CD14-positive monocyte (primary cell): ENCODE data around the gene DPPA4. TPM values are rescaled to one million over a fixed set of nuclear protein-coding genes. Genes with fewer than 3 reads are reported as not detected.

Source experiments
- DNase-seq, 3 donors: peaks; one replicate each; pipeline ENCODE4 v3.0.0-alpha.2; 2011 to 2022
- H2AFZ ChIP-seq: 2 replicates; pipeline ENCODE4 v1.6.0; 2012; ENCODE audit warnings: mild to moderate bottlenecking, low read depth, low read length, inconsistent platforms; ENCODE audit not compliant: insufficient read depth, poor library complexity, severe bottlenecking
- H3K27ac ChIP-seq, 2 donors: 1 replicate in 1 of 2; 2 replicates in 1 of 2; pipeline ENCODE4 v1.5.1; 2012 to 2013; ENCODE audit warnings: low read length in 2 of 2, control low read depth in 1 of 2, inconsistent platforms in 1 of 2, low read depth in 1 of 2, mild to moderate bottlenecking in 1 of 2
- H3K27me3 ChIP-seq, 2 donors: one replicate each; pipeline versions ENCODE4 v1.6.0 to v1.6.1; 2011 to 2013; ENCODE audit warnings: low read length in 2 of 2; ENCODE audit not compliant: control insufficient read depth in 2 of 2, insufficient read depth in 2 of 2
- H3K36me3 ChIP-seq, 2 donors: replicated peaks in 1 of 2; 1 replicate in 1 of 2; 2 replicates in 1 of 2; pipeline versions ENCODE4 v1.5.1 to v1.6.1; 2012 to 2013; ENCODE audit warnings: low read length in 2 of 2, control low read depth in 1 of 2, inconsistent platforms in 1 of 2, mild to moderate bottlenecking in 1 of 2; ENCODE audit not compliant: insufficient read depth in 2 of 2, control insufficient read depth in 1 of 2
- H3K4me1 ChIP-seq, 2 donors: 1 replicate in 1 of 2; 2 replicates in 1 of 2; pipeline versions ENCODE4 v1.5.1 to v1.6.1; 2012 to 2013; ENCODE audit warnings: low read length in 2 of 2, control low read depth in 1 of 2, inconsistent platforms in 1 of 2, mild to moderate bottlenecking in 1 of 2, moderate library complexity in 1 of 2; ENCODE audit not compliant: insufficient read depth in 2 of 2, control insufficient read depth in 1 of 2
- H3K4me2 ChIP-seq: replicated peaks from 2 replicates; pipeline ENCODE3; 2012; ENCODE audit warnings: low read length, moderate library complexity, mild to moderate bottlenecking; ENCODE audit not compliant: poor library complexity, severe bottlenecking; ENCODE audit errors: extremely low read depth
- H3K4me3 ChIP-seq, 3 experiments: fragments of 200-600 bp in 1 of 3; sonication (generic) in 1 of 3; replicated peaks in 1 of 3; 1 replicate in 2 of 3; 2 replicates in 1 of 3; pipeline ENCODE4 v1.5.1; 2011 to 2013; ENCODE audit warnings: low read length in 3 of 3, mild to moderate bottlenecking in 3 of 3, control low read depth in 2 of 3, low read depth in 2 of 3, inconsistent platforms in 1 of 3, moderate library complexity in 1 of 3
- H3K79me2 ChIP-seq: 2 replicates; pipeline ENCODE4 v1.6.0; 2012; ENCODE audit warnings: mild to moderate bottlenecking, control low read depth, inconsistent platforms, low read length, moderate library complexity; ENCODE audit not compliant: insufficient read depth
- H3K9ac ChIP-seq: 2 replicates; pipeline ENCODE4 v1.6.0; 2017; ENCODE audit warnings: low read length, mild to moderate bottlenecking; ENCODE audit not compliant: insufficient read depth, poor library complexity, severe bottlenecking
- H3K9me3 ChIP-seq, 2 donors: replicated peaks in 1 of 2; 1 replicate in 1 of 2; 2 replicates in 1 of 2; pipeline versions ENCODE4 v1.5.1 to v1.6.1; 2012 to 2013; ENCODE audit warnings: low read length in 2 of 2, control low read depth in 1 of 2; ENCODE audit not compliant: control insufficient read depth in 1 of 2, insufficient read depth in 1 of 2
- H4K20me1 ChIP-seq: 2 replicates; pipeline ENCODE4 v1.6.0; 2012; ENCODE audit warnings: mild to moderate bottlenecking, low read length, control low read depth, moderate library complexity; ENCODE audit not compliant: insufficient read depth
- H3K27ac Mint-ChIP-seq, 7 donors: one replicate each; pipeline ENCODE4 v1.8.0; 2020; ENCODE audit warnings: mild to moderate bottlenecking in 7 of 7, mixed read lengths in 7 of 7, moderate library complexity in 6 of 7, inconsistent platforms in 2 of 7
- H3K27me3 Mint-ChIP-seq, 3 donors: one replicate each; pipeline ENCODE4 v1.8.0; 2021 to 2022; ENCODE audit warnings: low read depth in 3 of 3, mild to moderate bottlenecking in 3 of 3, mixed read lengths in 3 of 3, moderate library complexity in 3 of 3, inconsistent platforms in 1 of 3
- H3K36me3 Mint-ChIP-seq, 2 donors: one replicate each; pipeline ENCODE4 v1.8.0; 2020; ENCODE audit warnings: mixed read lengths in 2 of 2, inconsistent platforms in 1 of 2, mild to moderate bottlenecking in 1 of 2
- H3K4me1 Mint-ChIP-seq: one replicate; pipeline ENCODE4 v1.8.0; 2020; ENCODE audit warnings: mild to moderate bottlenecking, mixed read lengths
- H3K4me3 Mint-ChIP-seq, 2 donors: one replicate each; pipeline ENCODE4 v1.8.0; 2020; ENCODE audit warnings: mild to moderate bottlenecking in 2 of 2, mixed read lengths in 2 of 2, moderate library complexity in 1 of 2
- H3K9me3 Mint-ChIP-seq, 7 donors: one replicate each; pipeline ENCODE4 v1.8.0; 2020 to 2022; ENCODE audit warnings: mixed read lengths in 7 of 7, mild to moderate bottlenecking in 6 of 7, moderate library complexity in 6 of 7, inconsistent platforms in 2 of 7
- WGBS: methylation state at CpG from one replicate; pipeline ENCODE4 v1.1.5; 2013; ENCODE audit warnings: missing lambda C conversion rate; ENCODE audit not compliant: insufficient coverage; 5-methylcytosine and 5-hydroxymethylcytosine counted together
- intact Hi-C, 2 donors: fragments of 100-400 bp; cut with micrococcal nuclease; formaldehyde crosslinking; loops; one replicate each; pipeline versions ENCODE4 v1.15.0 to v1.15.1; 2023
- polyA plus RNA-seq, 3 donors: library from polyadenylated mRNA; depleted of rRNA in 1 of 3; unstranded in 2 of 3; stranded (reverse) in 1 of 3; fragments of 300-500 nt in 2 of 3; fragments of >200 nt in 1 of 3; fragmentation: Illumina TruSeq in 2 of 3; gene quantifications; 1 replicate in 2 of 3; 2 replicates in 1 of 3; pipeline ENCODE4 v1.2.3, GENCODE V29; 2012 to 2021
- TF ChIP-seq, protein P1 (sequence below): fragments of 200-600 bp; IDR thresholded peaks from one replicate; pipeline ENCODE4 v1.8.0; 2022; ENCODE audit warnings: antibody characterized with exemption, mild to moderate bottlenecking

DPPA4 gene
- polyA plus RNA-seq, 3 donors, result 0.07 TPM; not detected in 2

DNA sequence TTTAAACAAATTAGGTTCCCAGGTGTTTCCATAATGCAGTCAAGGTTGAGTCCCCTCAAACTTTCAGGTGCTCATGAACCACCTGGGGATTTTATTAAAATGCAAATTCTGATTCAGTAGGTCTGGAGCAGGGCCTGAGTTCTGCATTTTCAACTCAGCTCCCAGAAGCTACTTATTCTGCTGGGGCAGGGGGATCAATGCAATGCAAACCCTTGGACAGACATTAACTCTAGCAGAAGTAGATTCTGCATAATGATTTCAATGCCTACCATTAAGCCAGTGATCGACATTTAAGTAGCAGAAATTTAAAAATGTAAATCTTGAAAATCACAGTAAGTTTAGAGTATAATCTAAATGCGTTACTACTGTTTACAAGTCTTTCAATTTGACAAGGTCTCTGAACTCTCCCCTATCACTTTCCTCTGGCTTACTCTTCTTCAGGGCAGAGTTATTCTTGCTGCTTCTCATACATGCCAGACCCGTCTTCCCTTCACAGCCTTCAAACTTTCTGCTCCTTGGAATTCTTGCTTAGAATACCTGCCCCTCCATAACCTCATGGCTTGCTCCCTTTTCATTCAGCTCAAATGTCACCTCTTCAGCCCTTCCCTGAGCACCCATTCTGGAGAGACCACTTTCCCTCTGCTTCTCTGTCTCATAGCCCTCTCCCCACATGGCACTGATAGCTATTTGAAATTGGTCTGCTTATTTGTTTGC lies 19.3 kb upstream of the DPPA4 start:
- Histone ChIP-seq H2AFZ (no peak overlapping the region), H3K4me2 (no peak overlapping the region), H3K4me1 (no peaks in the 10 kb centered on the region), H3K79me2 (no peaks in the 10 kb centered on the region), H3K27ac (no peak overlapping the region), H3K9me3 (no peaks in the 10 kb centered on the region), H3K27me3 (no peaks in the 10 kb centered on the region), H3K9ac (no peak overlapping the region), H4K20me1 (no peaks in the 10 kb centered on the region), H3K4me3 (no peak overlapping the region), H3K36me3 (no peaks in the 10 kb centered on the region)
- Mint-ChIP-seq H3K4me1 (no peaks in the 10 kb centered on the region), H3K36me3 (no peaks in the 10 kb centered on the region), H3K4me3 (no peak overlapping the region), H3K27me3 (peaks cover 0 to 8% (median 0%) of the 10 kb centered on the region in 3 donors), H3K9me3 (peaks cover 0 to 3% (median 0%) of the 10 kb centered on the region in 7 donors), H3K27ac (no peak overlapping the region)
- DNase-seq, result no peak
- TF ChIP-seq, protein P1, sequence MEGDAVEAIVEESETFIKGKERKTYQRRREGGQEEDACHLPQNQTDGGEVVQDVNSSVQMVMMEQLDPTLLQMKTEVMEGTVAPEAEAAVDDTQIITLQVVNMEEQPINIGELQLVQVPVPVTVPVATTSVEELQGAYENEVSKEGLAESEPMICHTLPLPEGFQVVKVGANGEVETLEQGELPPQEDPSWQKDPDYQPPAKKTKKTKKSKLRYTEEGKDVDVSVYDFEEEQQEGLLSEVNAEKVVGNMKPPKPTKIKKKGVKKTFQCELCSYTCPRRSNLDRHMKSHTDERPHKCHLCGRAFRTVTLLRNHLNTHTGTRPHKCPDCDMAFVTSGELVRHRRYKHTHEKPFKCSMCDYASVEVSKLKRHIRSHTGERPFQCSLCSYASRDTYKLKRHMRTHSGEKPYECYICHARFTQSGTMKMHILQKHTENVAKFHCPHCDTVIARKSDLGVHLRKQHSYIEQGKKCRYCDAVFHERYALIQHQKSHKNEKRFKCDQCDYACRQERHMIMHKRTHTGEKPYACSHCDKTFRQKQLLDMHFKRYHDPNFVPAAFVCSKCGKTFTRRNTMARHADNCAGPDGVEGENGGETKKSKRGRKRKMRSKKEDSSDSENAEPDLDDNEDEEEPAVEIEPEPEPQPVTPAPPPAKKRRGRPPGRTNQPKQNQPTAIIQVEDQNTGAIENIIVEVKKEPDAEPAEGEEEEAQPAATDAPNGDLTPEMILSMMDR, result no peak
- intact Hi-C loops, result no loop called here
- WGBS, result 100% methylated on average over 1 of the region's 3 CpGs

- H3K27ac Mint-ChIP-seq, result no peak overlapping the region
- WGBS, result 76% methylated on average over 3 of the region's 8 CpGs
- Histone ChIP-seq H3K4me2 (no peak overlapping the region), H3K79me2 (no peaks in the 10 kb centered on the region), H3K9ac (no peak overlapping the region), H3K4me1 (no peaks in the 10 kb centered on the region), H3K27me3 (no peaks in the 10 kb centered on the region), H3K9me3 (no peaks in the 10 kb centered on the region), H3K27ac (no peak overlapping the region), H3K4me3 (no peak overlapping the region), H2AFZ (peak overlapping the region; percentile 21), H3K36me3 (no peaks in the 10 kb centered on the region), H4K20me1 (no peaks in the 10 kb centered on the region)
- no peak for DNase-seq
- TF ChIP-seq, protein P1, result no peak
- H3K4me1 Mint-ChIP-seq, result peaks cover 2% of the 10 kb centered on the region
- no peaks in the 10 kb centered on the region for H3K36me3 Mint-ChIP-seq
- H3K9me3 Mint-ChIP-seq, result peaks cover 0 to 3% (median 0%) of the 10 kb centered on the region in 7 donors
- no peak overlapping the region for H3K4me3 Mint-ChIP-seq
- H3K27me3 Mint-ChIP-seq, result peaks cover 0 to 8% (median 0%) of the 10 kb centered on the region in 3 donors
- intact Hi-C loops, result no loop called here
Observed at GRCh38 chr3:109355625-109356441, 18.5 kb upstream of the DPPA4 start.
